Fibroblast of lung (primary cell): ENCODE measurements around the gene ZDHHC14. TPM values are rescaled to one million over a fixed set of nuclear protein-coding genes. Genes with fewer than 3 reads are reported as not detected.

Source experiments
- DNase-seq, 2 donors: peaks; one replicate each; pipeline versions ENCODE4 v3.0.0 to v3.0.0-alpha.2; 2010; ENCODE audit warnings: low read depth in 2 of 2
- H2AFZ ChIP-seq: 2 replicates; pipeline ENCODE4 v1.5.1; 2012; ENCODE audit warnings: low read length, control low read depth, inconsistent platforms
- H3K27ac ChIP-seq: 2 replicates; pipeline ENCODE4 v1.5.1; 2011; ENCODE audit warnings: low read length, control low read depth; ENCODE audit not compliant: insufficient read depth
- H3K27me3 ChIP-seq: 2 replicates; pipeline ENCODE4 v1.5.1; 2011; ENCODE audit warnings: mild to moderate bottlenecking, low read length; ENCODE audit not compliant: control insufficient read depth, insufficient read depth
- H3K36me3 ChIP-seq: 2 replicates; pipeline ENCODE4 v1.5.1; 2011; ENCODE audit warnings: low read length; ENCODE audit not compliant: control insufficient read depth, insufficient read depth
- H3K4me1 ChIP-seq: 2 replicates; pipeline ENCODE4 v1.5.1; 2011; ENCODE audit warnings: low read length; ENCODE audit not compliant: control insufficient read depth, insufficient read depth; ENCODE audit errors: extremely low read depth
- H3K4me2 ChIP-seq: 2 replicates; pipeline ENCODE4 v1.5.1; 2011; ENCODE audit warnings: low read length, control low read depth; ENCODE audit not compliant: insufficient read depth; ENCODE audit errors: extremely low read depth
- H3K4me3 ChIP-seq, 4 experiments: fragments of 200-600 bp in 1 of 4; sonication (generic) in 1 of 4; replicated peaks in 1 of 4; 2 replicates each; pipeline ENCODE4 v1.5.1; 2011 to 2016; ENCODE audit warnings: low read length in 4 of 4, low read depth in 3 of 4, mild to moderate bottlenecking in 3 of 4, control low read depth in 2 of 4, inconsistent platforms in 1 of 4, mixed read lengths in 1 of 4; ENCODE audit not compliant: insufficient read depth in 1 of 4; ENCODE audit errors: control extremely low read depth in 1 of 4
- H3K79me2 ChIP-seq: 2 replicates; pipeline ENCODE4 v1.5.1; 2012; ENCODE audit warnings: mild to moderate bottlenecking, low read length, inconsistent platforms; ENCODE audit not compliant: control insufficient read depth, insufficient read depth
- H3K9ac ChIP-seq: 2 replicates; pipeline ENCODE4 v1.5.1; 2011; ENCODE audit warnings: mild to moderate bottlenecking, low read length, control low read depth; ENCODE audit not compliant: insufficient read depth
- H3K9me3 ChIP-seq: 2 replicates; pipeline ENCODE4 v1.5.1; 2012; ENCODE audit warnings: low read depth, low read length; ENCODE audit not compliant: control insufficient read depth, insufficient read depth
- H4K20me1 ChIP-seq: 2 replicates; pipeline ENCODE4 v1.5.1; 2011; ENCODE audit warnings: low read length; ENCODE audit not compliant: control insufficient read depth, insufficient read depth; ENCODE audit errors: extremely low read depth
- CTCF ChIP-seq, 2 donors: IDR thresholded peaks in 1 of 2; conservative IDR thresholded peaks in 1 of 2; 1 replicate in 1 of 2; 2 replicates in 1 of 2; pipeline ENCODE4 v1.5.1; 2011 to 2012; ENCODE audit warnings: low read length in 2 of 2, control low read depth in 1 of 2, inconsistent platforms in 1 of 2, low read depth in 1 of 2, mild to moderate bottlenecking in 1 of 2
- EZH2 ChIP-seq: IDR thresholded peaks from 2 replicates; pipeline ENCODE4 v1.5.1; 2012; ENCODE audit warnings: low read length, control low read depth, mild to moderate bottlenecking; ENCODE audit errors: missing control alignments
- polyA plus RNA-seq, 2 donors: library from polyadenylated mRNA; depleted of rRNA in 1 of 2; stranded (reverse) in 1 of 2; unstranded in 1 of 2; fragments of >200 nt; gene quantifications; 2 replicates each; pipeline ENCODE4 v1.2.1, GENCODE V29; 2011 to 2012; ENCODE audit warnings: missing spikeins in 1 of 2
- total RNA-seq: library from RNA; depleted of rRNA; stranded (reverse); fragments of >200 nt; gene quantifications from 2 replicates; pipeline ENCODE4 v1.2.1, GENCODE V29; 2014

Gene ZDHHC14
- total and polyA plus RNA-seq, 2 donors (not counting 1 experiment from before 2014, with no cell fraction given): 1.7 to 3.5 TPM

GRCh38 chr6:157629220-157629619 is 248.2 kb downstream of the ZDHHC14 start:
- TF ChIP-seq CTCF (conservative IDR thresholded peaks at IDR 0.05 in 1 of 2, IDR thresholded peaks at IDR 0.05 in 1 of 2; ENCODE audit: low read depth in 1 of 2, low read length in 2 of 2): no peak
- no peak for TF ChIP-seq EZH2
- H3K9ac ChIP-seq: no peak overlapping the region
- no peak overlapping the region for H3K27ac ChIP-seq
- no peaks in the 10 kb centered on the region for H3K27me3 ChIP-seq
- H3K4me3 ChIP-seq: no peak overlapping the region
- no peaks in the 10 kb centered on the region for H3K79me2 ChIP-seq
- H3K4me2 ChIP-seq: no peak overlapping the region
- H2AFZ ChIP-seq: no peak overlapping the region
- no peaks in the 10 kb centered on the region for H3K9me3 ChIP-seq
- DNase-seq: peak in 1 of 2 donors; percentile 91
- no peaks in the 10 kb centered on the region for H3K36me3 ChIP-seq
- H4K20me1 ChIP-seq: no peaks in the 10 kb centered on the region
- peaks cover 2% of the 10 kb centered on the region for H3K4me1 ChIP-seq

GRCh38 chr6:157630463-157631080 is 249.6 kb downstream of the ZDHHC14 start:
- H3K4me2 ChIP-seq: no peak overlapping the region
- no peak overlapping the region for H3K27ac ChIP-seq
- peaks cover 2% of the 10 kb centered on the region for H3K4me1 ChIP-seq
- no peaks in the 10 kb centered on the region for H3K9me3 ChIP-seq
- DNase-seq: no peak
- no peak overlapping the region for H3K4me3 ChIP-seq
- no peak overlapping the region for H2AFZ ChIP-seq
- H3K79me2 ChIP-seq: no peaks in the 10 kb centered on the region
- TF ChIP-seq CTCF (conservative IDR thresholded peaks at IDR 0.05 in 1 of 2, IDR thresholded peaks at IDR 0.05 in 1 of 2; ENCODE audit: low read depth in 1 of 2, low read length in 2 of 2): no peak
- no peak for TF ChIP-seq EZH2
- no peaks in the 10 kb centered on the region for H4K20me1 ChIP-seq
- no peak overlapping the region for H3K9ac ChIP-seq
- H3K36me3 ChIP-seq: no peaks in the 10 kb centered on the region
- H3K27me3 ChIP-seq: no peaks in the 10 kb centered on the region

- no peaks in the 10 kb centered on the region for H3K79me2 ChIP-seq
- H3K9ac ChIP-seq: no peak overlapping the region
- no peaks in the 10 kb centered on the region for H3K27me3 ChIP-seq
- no peaks in the 10 kb centered on the region for H3K36me3 ChIP-seq
- no peaks in the 10 kb centered on the region for H4K20me1 ChIP-seq
- no peak overlapping the region for H2AFZ ChIP-seq
- no peak for TF ChIP-seq EZH2
- no peak for TF ChIP-seq CTCF (conservative IDR thresholded peaks at IDR 0.05 in 1 of 2, IDR thresholded peaks at IDR 0.05 in 1 of 2; ENCODE audit: low read depth in 1 of 2, low read length in 2 of 2)
- no peak overlapping the region for H3K27ac ChIP-seq
- H3K4me1 ChIP-seq: peaks cover 2% of the 10 kb centered on the region
- H3K4me2 ChIP-seq: no peak overlapping the region
- peak in 1 of 2 donors; percentile 78 for DNase-seq
- H3K4me3 ChIP-seq: no peak overlapping the region
- H3K9me3 ChIP-seq: no peaks in the 10 kb centered on the region
These were observed 250.4 kb downstream of the ZDHHC14 start for GRCh38 chr6:157631412-157631811.
